GM12872 (cell line): ENCODE results near the gene CYGB.

ENCODE experiments used
- TF ChIP-seq, protein P1 (sequence below): IDR thresholded peaks from 3 replicates; pipeline ENCODE4 v1.5.1; 2011; ENCODE audit warnings: low read depth, mild to moderate bottlenecking, low read length, moderate library complexity; ENCODE audit not compliant: insufficient read depth

The CYGB gene

DNA sequence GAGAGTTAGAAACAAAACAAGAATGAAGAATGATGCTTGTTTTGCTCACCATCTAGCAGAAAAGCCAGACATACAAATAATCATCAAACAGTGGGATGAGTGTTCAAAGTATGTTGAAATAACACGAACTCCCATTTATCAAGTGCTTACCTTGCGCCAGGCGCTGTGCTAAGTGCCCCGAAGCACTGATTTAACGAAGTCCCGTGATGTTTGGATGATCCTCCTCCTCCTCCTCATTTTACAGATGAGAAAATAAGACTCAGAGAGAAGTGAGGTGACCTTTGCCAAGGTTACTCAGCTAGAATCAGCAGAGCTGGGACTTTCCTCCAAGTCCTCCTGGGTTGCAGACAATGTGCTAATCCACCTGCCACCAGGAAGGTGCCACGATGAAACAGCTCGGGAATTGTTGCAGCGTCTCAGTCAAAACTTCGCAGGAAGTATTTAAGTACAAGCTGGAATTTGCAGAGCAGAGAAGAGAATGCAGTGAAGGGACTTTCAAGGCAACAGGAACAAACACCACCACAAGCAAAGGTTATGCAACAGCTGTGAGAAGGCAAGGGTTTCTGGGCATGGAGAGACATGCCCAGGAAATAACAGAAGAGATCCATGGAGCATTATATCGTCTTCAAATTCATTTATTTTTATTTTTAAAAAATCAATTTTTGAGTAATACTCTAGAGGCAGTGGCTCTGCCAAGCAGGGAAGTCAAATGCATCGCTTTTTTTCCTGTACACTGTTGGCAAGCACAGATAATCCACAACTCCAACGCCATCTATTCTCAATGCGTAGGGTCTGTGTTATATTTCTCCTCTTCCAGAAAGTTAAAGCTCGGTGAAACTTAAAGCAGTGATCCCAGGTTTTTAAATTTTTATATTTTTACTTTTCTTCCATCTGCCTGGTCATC, 13.5 kb upstream of the CYGB start:
- TF ChIP-seq, protein P1, sequence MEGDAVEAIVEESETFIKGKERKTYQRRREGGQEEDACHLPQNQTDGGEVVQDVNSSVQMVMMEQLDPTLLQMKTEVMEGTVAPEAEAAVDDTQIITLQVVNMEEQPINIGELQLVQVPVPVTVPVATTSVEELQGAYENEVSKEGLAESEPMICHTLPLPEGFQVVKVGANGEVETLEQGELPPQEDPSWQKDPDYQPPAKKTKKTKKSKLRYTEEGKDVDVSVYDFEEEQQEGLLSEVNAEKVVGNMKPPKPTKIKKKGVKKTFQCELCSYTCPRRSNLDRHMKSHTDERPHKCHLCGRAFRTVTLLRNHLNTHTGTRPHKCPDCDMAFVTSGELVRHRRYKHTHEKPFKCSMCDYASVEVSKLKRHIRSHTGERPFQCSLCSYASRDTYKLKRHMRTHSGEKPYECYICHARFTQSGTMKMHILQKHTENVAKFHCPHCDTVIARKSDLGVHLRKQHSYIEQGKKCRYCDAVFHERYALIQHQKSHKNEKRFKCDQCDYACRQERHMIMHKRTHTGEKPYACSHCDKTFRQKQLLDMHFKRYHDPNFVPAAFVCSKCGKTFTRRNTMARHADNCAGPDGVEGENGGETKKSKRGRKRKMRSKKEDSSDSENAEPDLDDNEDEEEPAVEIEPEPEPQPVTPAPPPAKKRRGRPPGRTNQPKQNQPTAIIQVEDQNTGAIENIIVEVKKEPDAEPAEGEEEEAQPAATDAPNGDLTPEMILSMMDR = no peak

GRCh38 chr17:76549539-76549938, 12.0 kb upstream of the CYGB start:
- TF ChIP-seq, protein P1 = no peak

GRCh38 chr17:76549215-76549518, 11.7 kb upstream of the CYGB start:
- TF ChIP-seq, protein P1 = no peak

DNA sequence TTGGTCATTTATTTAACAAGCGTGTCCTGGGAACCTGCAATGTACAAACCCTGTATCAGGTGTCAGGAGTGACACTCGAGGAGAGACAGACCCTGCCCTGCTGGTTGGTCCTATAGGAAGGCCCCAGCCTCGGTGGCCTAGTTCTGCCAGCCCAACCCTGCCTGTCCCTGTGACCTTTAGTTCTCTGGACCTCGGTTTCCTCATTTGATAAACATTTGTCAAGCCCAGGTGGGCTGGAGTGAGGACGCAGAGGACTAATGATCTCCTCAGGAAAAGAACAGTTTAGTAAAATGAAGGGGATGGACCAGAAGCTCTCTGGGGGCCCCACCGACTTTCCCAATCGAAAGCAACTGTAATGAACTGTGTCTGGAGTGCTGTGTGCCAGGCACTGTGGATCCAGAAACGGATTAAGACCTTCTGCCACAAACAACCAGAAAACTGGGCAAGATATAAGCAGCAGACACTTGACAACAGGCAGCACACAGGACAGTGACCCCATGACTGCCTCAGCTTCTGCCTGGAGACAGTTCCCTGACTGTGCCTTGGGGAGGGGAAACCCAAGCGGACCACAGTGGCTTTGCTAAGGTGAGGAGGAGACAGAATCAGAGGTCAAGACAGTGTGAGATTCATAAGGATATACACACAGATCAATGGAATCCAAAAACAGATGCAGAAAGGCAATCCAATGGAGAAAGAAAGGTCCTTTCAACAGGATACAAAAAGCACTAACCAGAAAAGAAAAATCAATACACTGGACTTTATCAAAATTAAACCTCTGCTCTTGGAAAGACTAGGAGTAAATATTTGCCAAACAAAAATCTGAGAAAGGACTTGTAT, 11.1 kb upstream of the CYGB start:
- TF ChIP-seq, protein P1 = no peak

GRCh38 chr17:76547642-76548202, 10.2 kb upstream of the CYGB start:
- TF ChIP-seq, protein P1 = no peak

- TF ChIP-seq, protein P1 = peak; percentile 85
These were observed 9.7 kb upstream of the CYGB start for GRCh38 chr17:76547183-76547641.

GRCh38 chr17:76546556-76547182, 9.2 kb upstream of the CYGB start:
- TF ChIP-seq, protein P1 = no peak
